Loucy (cell line): ENCODE measurements around the gene TMSB15A.

ENCODE experiments used
- CTCF ChIP-seq: fragments of 200-600 bp; sonication (generic); conservative IDR thresholded peaks from 2 replicates; pipeline ENCODE4 v1.5.1; 2014; ENCODE audit warnings: mild to moderate bottlenecking, antibody characterized with exemption, low read length
- EZH2phosphoT487 ChIP-seq: fragments of 200-600 bp; IDR thresholded peaks from 2 replicates; pipeline ENCODE4 v1.6.1; 2018; ENCODE audit warnings: antibody characterized with exemption, mild to moderate bottlenecking, moderate library complexity, borderline replicate concordance

GRCh38 chrX:102535958-102536357 lies 19.4 kb upstream of the TMSB15A start:
- TF ChIP-seq CTCF (no peak), EZH2phosphoT487 (no peak)
